Fibroblast of skin of left quadriceps (primary cell): ENCODE data around the gene SPDYE18.
"Not testable (repeated sequence)": the region's sequence is repeated elsewhere in the genome, so short reads cannot be mapped to it uniquely, and the experiment has no call there.

Source experiments
- DNase-seq, 2 experiments: peaks; one replicate each; pipeline ENCODE4 v3.0.0-alpha.2; 2013; ENCODE audit warnings: low read depth in 2 of 2

The SPDYE18 gene

GRCh38 chr7:77006127-77007110 is 55.9 kb downstream of the SPDYE18 start:
- DNase-seq = not testable (repeated sequence)

GRCh38 chr7:77005461-77006057 is 56.8 kb downstream of the SPDYE18 start:
- DNase-seq = not testable (repeated sequence)

- not testable (repeated sequence) for DNase-seq
Observed at GRCh38 chr7:77004151-77004550, 58.2 kb downstream of the SPDYE18 start.

- DNase-seq = not testable (repeated sequence)
Observed at GRCh38 chr7:77003241-77003640, 59.1 kb downstream of the SPDYE18 start.

- DNase-seq = not testable (repeated sequence)
Observed at GRCh38 chr7:77002678-77003233, 59.6 kb downstream of the SPDYE18 start.

GRCh38 chr7:77002104-77002503 is 60.3 kb downstream of the SPDYE18 start:
- DNase-seq = not testable (repeated sequence)
